NCI-H2029 treated with DMSO at 0.1 percent for 48 hours (cell line): Measurements from ENCODE around the gene MYO18B.
A peak's percentile ranks its signal among the peaks of the same experiment; 100 is the strongest.

Experiments
- DNase-seq: peaks from one replicate; lab custom pipeline; 2025; lab: John Stamatoyannopoulos, UW

Gene MYO18B

GRCh38 chr22:25900880-25901279 lies 158.9 kb downstream of the MYO18B start:
- no peak for DNase-seq

GRCh38 chr22:25902402-25902801 lies 160.4 kb downstream of the MYO18B start:
- no peak for DNase-seq

GRCh38 chr22:25903294-25903693 lies 161.3 kb downstream of the MYO18B start:
- DNase-seq, result no peak

- no peak for DNase-seq
Measured at GRCh38 chr22:25908212-25908611, 166.2 kb downstream of the MYO18B start.

GRCh38 chr22:25908755-25909154 lies 166.8 kb downstream of the MYO18B start:
- DNase-seq, result no peak

- no peak for DNase-seq
Measured at GRCh38 chr22:25909614-25910387, 167.8 kb downstream of the MYO18B start.

GRCh38 chr22:25911243-25911972 lies 169.4 kb downstream of the MYO18B start:
- no peak for DNase-seq

GRCh38 chr22:25919452-25919851 lies 177.5 kb downstream of the MYO18B start:
- DNase-seq, result peak; percentile 93

- no peak for DNase-seq
Measured at GRCh38 chr22:25922141-25922540, 180.2 kb downstream of the MYO18B start.

GRCh38 chr22:25923914-25924313 lies 181.9 kb downstream of the MYO18B start:
- DNase-seq, result no peak

- DNase-seq, result peak; percentile 7
Measured at GRCh38 chr22:25928038-25928437, 186.1 kb downstream of the MYO18B start.

GRCh38 chr22:25929321-25929878 lies 187.4 kb downstream of the MYO18B start:
- DNase-seq, result no peak

GRCh38 chr22:25930083-25930482 lies 188.1 kb downstream of the MYO18B start:
- no peak for DNase-seq

- DNase-seq, result peak; percentile 27
Measured at GRCh38 chr22:25930788-25931310, 188.9 kb downstream of the MYO18B start.

- no peak for DNase-seq
Measured at GRCh38 chr22:25933158-25933788, 191.3 kb downstream of the MYO18B start.

- no peak for DNase-seq
Measured at GRCh38 chr22:25935266-25936058, 193.5 kb downstream of the MYO18B start.

- no peak for DNase-seq
Measured at GRCh38 chr22:25938151-25938550, 196.2 kb downstream of the MYO18B start.

- no peak for DNase-seq
Measured at GRCh38 chr22:25939384-25939783, 197.4 kb downstream of the MYO18B start.

GRCh38 chr22:25940479-25940878 lies 198.5 kb downstream of the MYO18B start:
- no peak for DNase-seq

- no peak for DNase-seq
Measured at GRCh38 chr22:25941365-25941960, 199.5 kb downstream of the MYO18B start.
